GM12874 (cell line): Measurements from ENCODE around the gene FAM193A.

Experiments
- TF ChIP-seq, protein P1 (sequence below): IDR thresholded peaks from 2 replicates; pipeline ENCODE4 v1.5.1; 2011; ENCODE audit warnings: low read depth, mild to moderate bottlenecking, control low read depth, low read length, moderate library complexity; ENCODE audit not compliant: insufficient read depth

FAM193A gene

DNA sequence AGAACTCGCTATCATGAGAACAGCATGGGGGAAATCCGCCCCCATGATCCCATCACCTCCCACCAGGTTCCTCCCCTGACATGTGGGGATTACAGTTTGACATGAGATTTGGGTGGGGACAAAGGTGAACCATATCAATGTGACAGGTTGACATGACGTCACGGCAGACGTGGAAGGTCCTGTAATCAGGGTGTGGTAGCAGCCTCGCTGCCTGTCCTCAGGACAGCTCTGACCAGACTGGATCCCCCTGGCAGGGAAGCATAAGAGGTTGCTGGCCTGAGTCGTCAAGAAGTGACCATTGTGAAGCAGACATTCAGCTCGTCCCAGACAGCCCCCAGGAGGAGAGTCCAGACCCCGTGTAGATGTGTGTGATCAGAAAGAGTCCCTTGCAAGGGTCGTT, 115.1 kb downstream of the FAM193A start:
- TF ChIP-seq, protein P1, sequence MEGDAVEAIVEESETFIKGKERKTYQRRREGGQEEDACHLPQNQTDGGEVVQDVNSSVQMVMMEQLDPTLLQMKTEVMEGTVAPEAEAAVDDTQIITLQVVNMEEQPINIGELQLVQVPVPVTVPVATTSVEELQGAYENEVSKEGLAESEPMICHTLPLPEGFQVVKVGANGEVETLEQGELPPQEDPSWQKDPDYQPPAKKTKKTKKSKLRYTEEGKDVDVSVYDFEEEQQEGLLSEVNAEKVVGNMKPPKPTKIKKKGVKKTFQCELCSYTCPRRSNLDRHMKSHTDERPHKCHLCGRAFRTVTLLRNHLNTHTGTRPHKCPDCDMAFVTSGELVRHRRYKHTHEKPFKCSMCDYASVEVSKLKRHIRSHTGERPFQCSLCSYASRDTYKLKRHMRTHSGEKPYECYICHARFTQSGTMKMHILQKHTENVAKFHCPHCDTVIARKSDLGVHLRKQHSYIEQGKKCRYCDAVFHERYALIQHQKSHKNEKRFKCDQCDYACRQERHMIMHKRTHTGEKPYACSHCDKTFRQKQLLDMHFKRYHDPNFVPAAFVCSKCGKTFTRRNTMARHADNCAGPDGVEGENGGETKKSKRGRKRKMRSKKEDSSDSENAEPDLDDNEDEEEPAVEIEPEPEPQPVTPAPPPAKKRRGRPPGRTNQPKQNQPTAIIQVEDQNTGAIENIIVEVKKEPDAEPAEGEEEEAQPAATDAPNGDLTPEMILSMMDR, result no peak

GRCh38 chr4:2651998-2652397, 115.6 kb downstream of the FAM193A start:
- TF ChIP-seq, protein P1, result no peak

GRCh38 chr4:2652415-2653160, 116.1 kb downstream of the FAM193A start:
- TF ChIP-seq, protein P1, result no peak

DNA sequence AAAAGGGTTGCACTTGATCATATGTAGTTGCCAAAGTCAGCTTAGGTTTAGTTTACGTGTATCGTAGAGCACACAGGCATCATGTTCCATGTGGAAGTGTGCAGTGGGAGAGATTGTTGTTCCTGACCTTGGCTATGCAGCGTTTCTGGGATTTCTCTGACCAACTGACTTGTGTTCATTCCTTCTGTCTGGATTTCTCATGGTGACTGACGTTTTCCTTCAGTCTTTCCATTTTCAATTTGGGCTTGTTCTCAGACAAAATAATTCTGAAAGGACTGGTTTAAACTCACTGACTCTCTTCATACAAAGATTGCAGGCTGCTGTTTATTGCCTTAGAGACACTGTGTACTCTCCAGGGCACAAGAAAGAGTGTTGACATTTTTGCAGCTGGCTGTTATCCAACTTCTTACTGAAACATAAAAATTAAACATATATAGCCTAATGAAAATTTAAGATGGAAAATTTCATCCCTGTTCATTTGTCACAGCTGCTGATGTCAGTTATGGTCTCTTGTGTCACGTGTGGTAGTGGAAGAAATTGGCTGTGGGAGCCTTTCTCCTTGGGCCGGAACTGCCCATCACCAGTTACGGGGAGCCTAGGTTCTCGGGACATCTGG, 124.3 kb downstream of the FAM193A start:
- TF ChIP-seq, protein P1, result no peak

GRCh38 chr4:2662598-2662997, 126.2 kb downstream of the FAM193A start:
- TF ChIP-seq, protein P1, result no peak

DNA sequence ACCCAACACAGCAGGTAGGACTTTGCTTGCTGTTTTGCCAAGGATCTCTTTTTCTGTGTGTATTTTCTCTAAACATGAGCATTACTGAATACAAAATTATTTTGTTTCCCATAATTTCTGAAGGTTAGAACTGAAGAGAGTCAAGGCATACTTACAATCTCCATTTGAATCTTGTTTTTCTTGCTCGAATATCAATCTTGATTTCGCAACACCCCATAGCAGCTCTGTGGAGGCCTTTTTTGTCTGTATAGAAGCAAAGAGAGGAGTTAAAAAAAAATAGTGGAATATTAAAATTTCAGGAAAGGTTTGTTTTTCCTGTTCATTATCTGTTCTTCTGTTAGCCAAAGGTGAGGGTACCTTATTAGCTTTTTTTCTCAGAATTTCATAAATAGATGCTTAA, 126.8 kb downstream of the FAM193A start:
- TF ChIP-seq, protein P1, result no peak

- TF ChIP-seq, protein P1, result no peak
Measured at GRCh38 chr4:2666722-2667247, 130.3 kb downstream of the FAM193A start.
